Large intestine (tissue), 3 donors: ENCODE results near the gene LRRC1. TPM values are rescaled to one million over a fixed set of nuclear protein-coding genes. Genes with fewer than 3 reads are reported as not detected.

Experiments used
- DNase-seq, 2 donors: peaks; one replicate each; pipeline versions ENCODE4 v3.0.0 to v3.0.0-alpha.2; 2013
- H3K27ac ChIP-seq: one replicate; pipeline ENCODE4 v1.5.1; 2013; ENCODE audit warnings: low read length
- H3K27me3 ChIP-seq: 2 replicates; pipeline ENCODE4 v1.6.1; 2013; ENCODE audit warnings: low read length; ENCODE audit not compliant: control insufficient read depth, insufficient read depth
- H3K36me3 ChIP-seq: 2 replicates; pipeline ENCODE4 v1.6.1; 2013; ENCODE audit warnings: low read length; ENCODE audit not compliant: control insufficient read depth, insufficient read depth
- H3K4me1 ChIP-seq: one replicate; pipeline ENCODE4 v1.6.1; 2013; ENCODE audit warnings: low read length; ENCODE audit not compliant: control insufficient read depth, insufficient read depth
- H3K4me3 ChIP-seq: one replicate; pipeline ENCODE4 v1.5.1; 2013; ENCODE audit warnings: low read length
- H3K9me3 ChIP-seq: one replicate; pipeline ENCODE4 v1.6.1; 2013; ENCODE audit warnings: mild to moderate bottlenecking, low read depth, low read length, moderate library complexity; ENCODE audit not compliant: control insufficient read depth
- WGBS: methylation state at CpG from one replicate; pipeline ENCODE4 v1.1.5; 2013; ENCODE audit warnings: low lambda C conversion rate; ENCODE audit not compliant: insufficient coverage; 5-methylcytosine and 5-hydroxymethylcytosine counted together
- polyA plus RNA-seq: library from polyadenylated mRNA; unstranded; fragments of 120-200 nt; gene quantifications from one replicate; pipeline ENCODE4 v1.2.1, GENCODE V29; 2013

LRRC1 gene
- polyA plus RNA-seq, 1 donor = 40.6 TPM

- H3K4me1 ChIP-seq = peaks cover 16% of the 10 kb centered on the region
- H3K4me3 ChIP-seq = no peak overlapping the region
Observed at GRCh38 chr6:53858913-53859312, 64.1 kb downstream of the LRRC1 start.

GRCh38 chr6:53860511-53860910, 65.7 kb downstream of the LRRC1 start:
- Histone ChIP-seq H3K4me1 (peaks cover 4% of the 10 kb centered on the region), H3K27ac (no peak overlapping the region), H3K27me3 (no peaks in the 10 kb centered on the region), H3K36me3 (no peaks in the 10 kb centered on the region), H3K9me3 (no peaks in the 10 kb centered on the region), H3K4me3 (no peak overlapping the region)
- no peak for DNase-seq
- WGBS = no CpG with 5 or more reads among the region's 2 CpGs

More at GRCh38 chr6:53858913-53859312, 64.1 kb downstream of the LRRC1 start:
- no peaks in the 10 kb centered on the region for H3K27me3 ChIP-seq
- no peaks in the 10 kb centered on the region for H3K36me3 ChIP-seq
- WGBS = 100% methylated on average over 1 of the region's 3 CpGs
- no peak for DNase-seq
- H3K9me3 ChIP-seq = no peaks in the 10 kb centered on the region
- no peak overlapping the region for H3K27ac ChIP-seq

- Histone ChIP-seq H3K4me1 (no peaks in the 10 kb centered on the region), H3K9me3 (no peaks in the 10 kb centered on the region), H3K4me3 (no peak overlapping the region), H3K27ac (no peak overlapping the region), H3K36me3 (no peaks in the 10 kb centered on the region), H3K27me3 (no peaks in the 10 kb centered on the region)
- 80% methylated on average over 1 of the region's 3 CpGs for WGBS
- DNase-seq = no peak
Observed at GRCh38 chr6:53861518-53861917, 66.7 kb downstream of the LRRC1 start.

- no peaks in the 10 kb centered on the region for H3K27me3 ChIP-seq
- no peak overlapping the region for H3K4me3 ChIP-seq
- no peaks in the 10 kb centered on the region for H3K4me1 ChIP-seq
- H3K9me3 ChIP-seq = no peaks in the 10 kb centered on the region
- DNase-seq = peak in 1 of 2 donors; percentile 20
- H3K36me3 ChIP-seq = peaks cover 2% of the 10 kb centered on the region
- WGBS = 20% methylated on average over 1 of the region's 7 CpGs
- no peak overlapping the region for H3K27ac ChIP-seq
Observed at GRCh38 chr6:53862662-53863462, 68.1 kb downstream of the LRRC1 start.

GRCh38 chr6:53864781-53865180, 70.0 kb downstream of the LRRC1 start:
- DNase-seq = no peak
- H3K4me3 ChIP-seq = no peak overlapping the region
- H3K36me3 ChIP-seq = peaks cover 2% of the 10 kb centered on the region
- H3K27ac ChIP-seq = no peak overlapping the region
- no peaks in the 10 kb centered on the region for H3K27me3 ChIP-seq
- H3K9me3 ChIP-seq = no peaks in the 10 kb centered on the region
- H3K4me1 ChIP-seq = no peaks in the 10 kb centered on the region
- WGBS = 100% methylated on average over 1 of the region's 5 CpGs

- Histone ChIP-seq H3K36me3 (peaks cover 2% of the 10 kb centered on the region), H3K4me3 (no peak overlapping the region), H3K27ac (no peak overlapping the region), H3K4me1 (no peaks in the 10 kb centered on the region), H3K27me3 (no peaks in the 10 kb centered on the region), H3K9me3 (no peaks in the 10 kb centered on the region)
- WGBS = no CpG with 5 or more reads among the region's 4 CpGs
- no peak for DNase-seq
Observed at GRCh38 chr6:53866226-53866625, 71.4 kb downstream of the LRRC1 start.

GRCh38 chr6:53868626-53869025, 73.8 kb downstream of the LRRC1 start:
- Histone ChIP-seq H3K27me3 (no peaks in the 10 kb centered on the region), H3K36me3 (peaks cover 2% of the 10 kb centered on the region), H3K4me1 (no peaks in the 10 kb centered on the region)

GRCh38 chr6:53869964-53870363, 75.2 kb downstream of the LRRC1 start:
- H3K27ac ChIP-seq = no peak overlapping the region
- no peak overlapping the region for H3K4me3 ChIP-seq
- no peak for DNase-seq

More at GRCh38 chr6:53868626-53869025, 73.8 kb downstream of the LRRC1 start:
- Histone ChIP-seq H3K4me3 (no peak overlapping the region), H3K9me3 (peaks cover 12% of the 10 kb centered on the region), H3K27ac (no peak overlapping the region)
- DNase-seq = no peak

GRCh38 chr6:53873922-53874321, 79.1 kb downstream of the LRRC1 start:
- H3K4me3 ChIP-seq = no peak overlapping the region
- no peaks in the 10 kb centered on the region for H3K4me1 ChIP-seq
- H3K9me3 ChIP-seq = peaks cover 16% of the 10 kb centered on the region
- no peak for DNase-seq
- no peaks in the 10 kb centered on the region for H3K36me3 ChIP-seq
- H3K27ac ChIP-seq = no peak overlapping the region
- H3K27me3 ChIP-seq = no peaks in the 10 kb centered on the region
- 90% methylated on average over 2 of the region's 4 CpGs for WGBS

More at GRCh38 chr6:53869964-53870363, 75.2 kb downstream of the LRRC1 start:
- Histone ChIP-seq H3K9me3 (peaks cover 12% of the 10 kb centered on the region), H3K36me3 (peaks cover 2% of the 10 kb centered on the region), H3K4me1 (no peaks in the 10 kb centered on the region), H3K27me3 (no peaks in the 10 kb centered on the region)
- 100% methylated on average over 1 of the region's 6 CpGs for WGBS

GRCh38 chr6:53874964-53875363, 80.2 kb downstream of the LRRC1 start:
- no peaks in the 10 kb centered on the region for H3K4me1 ChIP-seq
- H3K36me3 ChIP-seq = no peaks in the 10 kb centered on the region
- no peak overlapping the region for H3K27ac ChIP-seq
- WGBS = no CpG with 5 or more reads among the region's 2 CpGs
- no peak overlapping the region for H3K4me3 ChIP-seq
- no peak for DNase-seq
- H3K9me3 ChIP-seq = peaks cover 16% of the 10 kb centered on the region
- no peaks in the 10 kb centered on the region for H3K27me3 ChIP-seq

- Histone ChIP-seq H3K27me3 (no peaks in the 10 kb centered on the region), H3K27ac (no peak overlapping the region), H3K4me1 (no peaks in the 10 kb centered on the region), H3K4me3 (no peak overlapping the region), H3K36me3 (no peaks in the 10 kb centered on the region), H3K9me3 (peaks cover 16% of the 10 kb centered on the region)
- no peak for DNase-seq
- WGBS = 83% methylated on average over 1 of the region's 2 CpGs
Observed at GRCh38 chr6:53877151-53877550, 82.3 kb downstream of the LRRC1 start.
